ENCODE data around the gene ADCY1.

The ADCY1 gene

GRCh38 chr7:45593877-45594276 is 19.7 kb downstream of the ADCY1 start:
- H3K4me3 ChIP-seq (ENCODE audit: low read length): no peak overlapping the region
- TF ChIP-seq CTCF (IDR thresholded peaks at IDR 0.05; ENCODE audit: insufficient read depth, low read depth, low read length, missing control alignments): no peak
- no peak for DNase-seq (ENCODE audit: low read depth)

- H3K4me3 ChIP-seq (ENCODE audit: low read length): no peak overlapping the region
- no peak for DNase-seq (ENCODE audit: low read depth)
- no peak for TF ChIP-seq CTCF (IDR thresholded peaks at IDR 0.05; ENCODE audit: insufficient read depth, low read depth, low read length, missing control alignments)
These were observed 20.8 kb downstream of the ADCY1 start for GRCh38 chr7:45594745-45595535.

GRCh38 chr7:45595809-45596664 is 21.9 kb downstream of the ADCY1 start:
- no peak for DNase-seq (ENCODE audit: low read depth)
- H3K4me3 ChIP-seq (ENCODE audit: low read length): no peak overlapping the region

GRCh38 chr7:45596665-45597095 is 22.5 kb downstream of the ADCY1 start:
- no peak for DNase-seq (ENCODE audit: low read depth)
- no peak for TF ChIP-seq CTCF (IDR thresholded peaks at IDR 0.05; ENCODE audit: insufficient read depth, low read depth, low read length, missing control alignments)
- H3K4me3 ChIP-seq (ENCODE audit: low read length): no peak overlapping the region

More at GRCh38 chr7:45595809-45596664, 21.9 kb downstream of the ADCY1 start:
- TF ChIP-seq CTCF (IDR thresholded peaks at IDR 0.05; ENCODE audit: insufficient read depth, low read depth, low read length, missing control alignments): no peak

GRCh38 chr7:45597286-45597984 is 23.3 kb downstream of the ADCY1 start:
- no peak for DNase-seq (ENCODE audit: low read depth)
- TF ChIP-seq CTCF (IDR thresholded peaks at IDR 0.05; ENCODE audit: insufficient read depth, low read depth, low read length, missing control alignments): no peak
- H3K4me3 ChIP-seq (ENCODE audit: low read length): no peak overlapping the region

GRCh38 chr7:45598886-45599520 is 24.8 kb downstream of the ADCY1 start:
- DNase-seq (ENCODE audit: low read depth): no peak
- no peak overlapping the region for H3K4me3 ChIP-seq (ENCODE audit: low read length)
- TF ChIP-seq CTCF (IDR thresholded peaks at IDR 0.05; ENCODE audit: insufficient read depth, low read depth, low read length, missing control alignments): no peak

Data from epithelial cell of esophagus (primary cell).